GM19455 (cell line): ENCODE results near the gene TXK.

Experiments
- ATAC-seq: cut with Tn5 transposase; IDR thresholded peaks from one replicate; pipeline ENCODE4 v1.9.1; 2021; ENCODE audit not compliant: unreplicated experiment

The TXK gene

DNA sequence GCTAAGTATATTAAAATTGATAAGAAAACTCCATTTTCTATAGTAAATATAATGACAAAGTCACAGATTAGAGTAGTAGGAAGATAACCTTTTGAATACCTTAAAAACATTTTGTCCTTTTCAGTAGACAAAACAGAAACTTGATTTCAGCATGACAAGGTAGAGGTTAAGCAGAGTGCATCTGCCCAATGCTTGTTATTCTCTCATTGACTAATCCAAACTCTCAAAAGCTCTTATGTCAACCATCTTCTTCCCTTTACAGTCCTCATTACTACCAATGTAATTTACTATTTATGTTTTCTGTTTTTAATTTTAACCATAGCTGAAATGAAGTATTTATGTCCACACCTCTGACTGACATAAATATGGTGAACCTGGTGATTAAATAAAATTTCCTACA is 106.4 kb downstream of the TXK start:
- peak; percentile 77 for ATAC-seq

DNA sequence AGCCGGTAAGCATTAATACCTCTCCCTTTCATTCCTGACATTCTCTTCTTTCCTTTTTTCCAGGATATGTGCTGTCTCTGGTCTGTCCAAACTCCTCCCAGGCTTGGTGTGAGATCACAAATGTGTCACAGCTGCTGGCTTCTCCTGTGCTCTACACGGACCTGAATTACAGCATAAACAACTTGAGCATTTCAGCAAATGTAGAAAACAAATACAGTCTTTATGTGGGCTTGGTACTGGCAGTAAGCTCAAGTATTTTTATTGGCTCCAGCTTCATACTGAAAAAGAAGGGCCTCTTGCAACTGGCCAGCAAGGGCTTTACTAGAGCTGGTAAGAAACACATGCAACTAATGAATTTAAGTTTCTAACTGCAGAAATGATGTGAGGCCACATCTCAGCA is 109.0 kb downstream of the TXK start:
- ATAC-seq = no peak

DNA sequence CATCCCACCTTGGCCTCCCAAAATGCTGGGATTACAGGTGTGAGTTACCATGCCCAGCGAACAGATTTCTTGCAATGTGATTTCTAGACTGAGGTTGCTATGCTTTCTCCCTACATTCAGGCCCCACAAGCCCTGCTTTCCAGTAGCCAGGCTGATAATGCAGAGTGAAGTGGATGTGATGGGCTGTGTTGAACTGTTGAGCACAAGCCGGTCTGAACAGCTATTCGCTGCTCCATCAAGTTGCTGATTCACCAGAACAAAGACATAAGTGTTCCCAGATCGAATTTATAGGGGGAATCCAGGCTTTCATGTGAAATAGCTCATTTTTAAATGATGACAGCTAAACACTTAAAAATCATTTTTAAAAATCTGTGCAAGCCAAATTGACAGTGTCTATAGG is 109.5 kb downstream of the TXK start:
- ATAC-seq = no peak

DNA sequence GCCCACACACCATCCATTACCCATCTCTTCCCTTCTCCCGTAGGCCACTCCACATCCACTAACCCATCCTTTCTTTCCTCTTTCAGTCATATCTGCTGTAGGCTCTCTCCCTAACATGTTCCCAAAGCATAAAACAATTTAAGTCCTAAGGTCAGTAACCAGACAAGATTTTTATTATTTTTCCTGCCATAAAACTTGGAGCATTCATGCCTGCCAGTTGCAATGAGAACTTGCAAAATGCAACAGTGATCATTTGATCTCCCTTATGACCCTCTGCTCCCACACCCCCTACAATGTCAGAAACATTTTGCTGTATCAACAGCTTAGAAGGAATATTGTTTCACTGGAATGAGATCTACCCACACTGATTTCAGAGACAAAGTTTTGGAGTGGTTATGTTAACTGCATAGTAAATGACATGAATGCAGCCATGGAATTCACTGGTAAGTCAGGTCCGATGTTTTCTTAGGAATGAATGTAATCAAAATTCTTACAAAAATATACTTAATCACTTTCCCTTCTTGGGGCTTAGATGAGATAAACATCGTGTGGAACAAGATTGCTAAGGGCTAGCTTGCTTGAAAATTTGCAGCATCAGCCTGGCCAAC is 111.8 kb downstream of the TXK start:
- no peak for ATAC-seq

DNA sequence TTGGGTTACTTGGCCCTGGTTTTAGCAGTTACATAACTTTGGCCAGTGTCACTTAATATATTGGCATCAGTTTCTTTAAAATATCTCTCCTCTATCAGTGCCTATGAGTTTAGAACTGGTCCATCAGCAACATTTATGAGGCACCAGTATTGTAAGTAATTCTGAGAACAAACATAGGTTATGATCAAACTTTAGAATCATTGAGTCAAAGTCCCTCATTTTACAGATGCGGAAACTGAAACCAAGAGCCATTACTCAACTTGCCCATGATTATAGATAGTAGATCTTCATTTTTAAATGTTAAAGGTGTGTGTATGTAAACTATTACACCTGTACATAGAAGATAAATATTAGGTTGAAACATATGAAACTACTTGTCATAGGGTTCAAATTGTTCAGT is 113.0 kb downstream of the TXK start:
- no peak for ATAC-seq

DNA sequence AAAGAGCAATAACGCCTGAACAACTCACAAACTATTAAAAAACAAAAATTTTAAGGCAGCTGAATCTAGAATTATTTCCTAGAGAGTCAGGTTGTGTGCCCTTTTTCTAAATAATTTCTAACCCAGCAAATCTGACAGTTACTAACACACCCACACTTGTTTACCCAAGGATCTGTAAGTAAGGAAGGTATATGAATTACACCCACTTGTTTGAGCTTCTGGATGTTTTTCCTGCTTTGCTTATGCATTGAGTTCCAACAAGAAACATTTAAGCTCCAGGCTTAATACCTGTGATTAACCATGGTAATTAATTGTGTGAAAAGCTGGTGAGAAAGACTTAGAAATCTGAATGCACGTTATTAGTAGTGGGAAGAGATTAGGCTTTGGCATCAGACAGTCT is 115.9 kb downstream of the TXK start:
- no peak for ATAC-seq

DNA sequence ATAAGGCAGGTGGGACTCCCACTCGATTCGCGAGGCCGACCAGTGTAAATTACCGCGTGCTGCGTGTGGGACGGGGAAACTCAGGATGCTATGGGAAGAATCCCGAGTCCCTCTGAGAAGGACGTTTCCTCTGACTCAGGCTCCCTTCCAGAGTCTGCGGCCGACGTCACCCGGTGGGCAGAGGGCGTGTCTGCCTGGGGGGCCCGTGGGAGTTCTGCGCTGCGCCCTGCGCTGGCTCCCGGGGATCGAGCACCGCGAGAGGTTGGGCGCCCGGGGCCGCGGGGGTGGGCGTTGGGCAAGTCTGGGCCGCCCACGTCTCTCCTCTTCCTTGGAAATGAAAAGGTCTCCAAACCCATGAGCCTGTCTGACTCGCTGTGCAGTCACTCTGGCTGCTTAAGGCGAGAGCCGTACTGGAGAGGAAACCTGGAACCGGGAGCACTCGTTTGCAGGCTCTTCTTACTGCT is 116.9 kb downstream of the TXK start:
- ATAC-seq = no peak
